GM12878 (cell line): Measurements from ENCODE around the gene SHROOM3. TPM values are rescaled to one million over a fixed set of nuclear protein-coding genes. Genes with fewer than 3 reads are reported as not detected.

Experiments
- ATF7 ChIP-seq: fragments of 450-650 bp; IDR thresholded peaks from 2 replicates; pipeline ENCODE4 v1.6.1; 2016; ENCODE audit warnings: low read depth, mild to moderate bottlenecking
- CBX3 ChIP-seq: fragments of 200-600 bp; sonication (generic); IDR thresholded peaks from 2 replicates; pipeline ENCODE4 v1.6.1; 2016; ENCODE audit warnings: low read depth, borderline replicate concordance
- EED ChIP-seq: sonication (generic); IDR thresholded peaks from 2 replicates; pipeline ENCODE4 v1.6.1; 2016; ENCODE audit warnings: antibody characterized with exemption, low read depth
- EGR1 ChIP-seq, 2 experiments: IDR thresholded peaks; 1 replicate in 1 of 2; 2 replicates in 1 of 2; pipeline ENCODE4 v1.6.1; 2011 to 2012; ENCODE audit warnings: low read depth in 2 of 2, low read length in 2 of 2, borderline replicate concordance in 1 of 2, mild to moderate bottlenecking in 1 of 2, moderate library complexity in 1 of 2
- RELA ChIP-seq: fragments of 450-650 bp; IDR thresholded peaks from 2 replicates; pipeline ENCODE4 v1.8.0; 2014; ENCODE audit warnings: borderline replicate concordance; ENCODE audit not compliant: partially characterized antibody
- ZBED1 ChIP-seq: IDR thresholded peaks from 2 replicates; pipeline ENCODE4 v1.6.1; 2016; ENCODE audit warnings: borderline replicate concordance
- polyA plus RNA-seq, 11 experiments: library from polyadenylated mRNA; depleted of rRNA in 4 of 11; unstranded in 6 of 11; stranded (reverse) in 5 of 11; fragments of >200 nt; fragmentation: Nextera tagmentation in 4 of 11; fragmentation: Illumina TruSeq in 1 of 11; extraction: Ambion mirVana in 4 of 11; extraction: Trizol in 1 of 11; gene quantifications; 1 replicate in 1 of 11; 2 replicates in 10 of 11; pipeline versions ENCODE4 v1.2.1 to v1.2.3, GENCODE V29; 2011 to 2016; ENCODE audit warnings: inconsistent platforms in 2 of 11, missing spikeins in 2 of 11, low read depth in 1 of 11
- total RNA-seq, 4 experiments: library from RNA; depleted of rRNA in 3 of 4; stranded (reverse); fragments of >200 nt in 3 of 4; fragmentation: Illumina TruSeq in 1 of 4; extraction: Trizol in 1 of 4; gene quantifications; 2 replicates each; pipeline versions ENCODE4 v1.2.1 to v1.2.3, GENCODE V29; 2013 to 2021
- TF ChIP-seq, protein P1 (sequence below): IDR thresholded peaks from 2 replicates; pipeline ENCODE4 v1.6.1; 2012; ENCODE audit warnings: improper control_type of control experiment, low read depth, low read length; ENCODE audit not compliant: insufficient replicate concordance

The SHROOM3 gene
- total and polyA plus RNA-seq, 10 of the 15 experiments (the other 5 are each of a cell fraction or from before 2014, with no cell fraction given), result under 0.01 to 0.29 (median 0.08) TPM; not detected in 1

DNA sequence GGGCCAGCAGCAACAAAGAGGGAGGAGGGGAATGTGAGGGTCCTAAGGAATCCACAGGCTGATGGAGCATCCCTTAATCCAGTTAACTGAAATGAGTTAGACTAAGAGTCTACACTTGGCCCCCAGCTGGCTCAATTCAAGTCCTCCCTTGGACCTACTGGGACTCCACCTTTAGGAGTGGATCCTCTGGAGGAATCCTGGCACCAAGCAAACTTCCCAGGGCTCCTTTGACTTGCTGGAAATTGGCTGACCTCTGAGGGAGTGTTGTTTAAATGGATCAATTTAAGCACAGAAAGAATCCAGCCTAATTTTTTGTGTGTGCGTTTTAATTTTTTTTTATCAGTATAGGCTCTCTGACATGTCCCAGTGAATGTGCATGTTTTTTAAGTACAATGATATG lies 114.7 kb downstream of the SHROOM3 start (continued):
- TF ChIP-seq, protein P1, sequence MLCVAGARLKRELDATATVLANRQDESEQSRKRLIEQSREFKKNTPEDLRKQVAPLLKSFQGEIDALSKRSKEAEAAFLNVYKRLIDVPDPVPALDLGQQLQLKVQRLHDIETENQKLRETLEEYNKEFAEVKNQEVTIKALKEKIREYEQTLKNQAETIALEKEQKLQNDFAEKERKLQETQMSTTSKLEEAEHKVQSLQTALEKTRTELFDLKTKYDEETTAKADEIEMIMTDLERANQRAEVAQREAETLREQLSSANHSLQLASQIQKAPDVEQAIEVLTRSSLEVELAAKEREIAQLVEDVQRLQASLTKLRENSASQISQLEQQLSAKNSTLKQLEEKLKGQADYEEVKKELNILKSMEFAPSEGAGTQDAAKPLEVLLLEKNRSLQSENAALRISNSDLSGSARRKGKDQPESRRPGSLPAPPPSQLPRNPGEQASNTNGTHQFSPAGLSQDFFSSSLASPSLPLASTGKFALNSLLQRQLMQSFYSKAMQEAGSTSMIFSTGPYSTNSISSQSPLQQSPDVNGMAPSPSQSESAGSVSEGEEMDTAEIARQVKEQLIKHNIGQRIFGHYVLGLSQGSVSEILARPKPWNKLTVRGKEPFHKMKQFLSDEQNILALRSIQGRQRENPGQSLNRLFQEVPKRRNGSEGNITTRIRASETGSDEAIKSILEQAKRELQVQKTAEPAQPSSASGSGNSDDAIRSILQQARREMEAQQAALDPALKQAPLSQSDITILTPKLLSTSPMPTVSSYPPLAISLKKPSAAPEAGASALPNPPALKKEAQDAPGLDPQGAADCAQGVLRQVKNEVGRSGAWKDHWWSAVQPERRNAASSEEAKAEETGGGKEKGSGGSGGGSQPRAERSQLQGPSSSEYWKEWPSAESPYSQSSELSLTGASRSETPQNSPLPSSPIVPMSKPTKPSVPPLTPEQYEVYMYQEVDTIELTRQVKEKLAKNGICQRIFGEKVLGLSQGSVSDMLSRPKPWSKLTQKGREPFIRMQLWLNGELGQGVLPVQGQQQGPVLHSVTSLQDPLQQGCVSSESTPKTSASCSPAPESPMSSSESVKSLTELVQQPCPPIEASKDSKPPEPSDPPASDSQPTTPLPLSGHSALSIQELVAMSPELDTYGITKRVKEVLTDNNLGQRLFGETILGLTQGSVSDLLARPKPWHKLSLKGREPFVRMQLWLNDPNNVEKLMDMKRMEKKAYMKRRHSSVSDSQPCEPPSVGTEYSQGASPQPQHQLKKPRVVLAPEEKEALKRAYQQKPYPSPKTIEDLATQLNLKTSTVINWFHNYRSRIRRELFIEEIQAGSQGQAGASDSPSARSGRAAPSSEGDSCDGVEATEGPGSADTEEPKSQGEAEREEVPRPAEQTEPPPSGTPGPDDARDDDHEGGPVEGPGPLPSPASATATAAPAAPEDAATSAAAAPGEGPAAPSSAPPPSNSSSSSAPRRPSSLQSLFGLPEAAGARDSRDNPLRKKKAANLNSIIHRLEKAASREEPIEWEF, result no peak
- no peak for TF ChIP-seq CBX3
- TF ChIP-seq EGR1 (IDR thresholded peaks at IDR 0.05; ENCODE audit: borderline replicate concordance in 1 of 2, low read depth in 2 of 2, low read length in 2 of 2), result no peak
- TF ChIP-seq EED, result no peak
- no peak for TF ChIP-seq ATF7
- no peak for TF ChIP-seq RELA
- TF ChIP-seq ZBED1, result no peak
- TF ChIP-seq, all 136 proteins: peak for 0
